Raji (cell line): ENCODE measurements around the gene RHEB.

Experiments used
- POLR2A ChIP-seq: IDR thresholded peaks from 2 replicates; pipeline ENCODE4 v1.6.1; 2011; ENCODE audit warnings: low read depth, low read length, control low read depth; ENCODE audit not compliant: insufficient read depth

Gene RHEB

GRCh38 chr7:151469281-151469680 lies 50.4 kb downstream of the RHEB start:
- no peak for TF ChIP-seq POLR2A

- no peak for TF ChIP-seq POLR2A
These were observed 51.3 kb downstream of the RHEB start for GRCh38 chr7:151468217-151469018.

- TF ChIP-seq POLR2A = no peak
These were observed 54.5 kb downstream of the RHEB start for GRCh38 chr7:151465169-151465568.

- TF ChIP-seq POLR2A = no peak
These were observed 57.4 kb downstream of the RHEB start for GRCh38 chr7:151462306-151462779.

- TF ChIP-seq POLR2A = no peak
These were observed 57.8 kb downstream of the RHEB start for GRCh38 chr7:151461942-151462230.

- no peak for TF ChIP-seq POLR2A
These were observed 58.4 kb downstream of the RHEB start for GRCh38 chr7:151461096-151461941.

GRCh38 chr7:151460474-151460855 lies 59.2 kb downstream of the RHEB start:
- no peak for TF ChIP-seq POLR2A

GRCh38 chr7:151459726-151460473 lies 59.8 kb downstream of the RHEB start:
- no peak for TF ChIP-seq POLR2A

- TF ChIP-seq POLR2A = no peak
These were observed 62.2 kb downstream of the RHEB start for GRCh38 chr7:151457534-151457933.

GRCh38 chr7:151456782-151457181 lies 62.9 kb downstream of the RHEB start:
- no peak for TF ChIP-seq POLR2A

GRCh38 chr7:151456276-151456675 lies 63.4 kb downstream of the RHEB start:
- TF ChIP-seq POLR2A = no peak

GRCh38 chr7:151455690-151456089 lies 64.0 kb downstream of the RHEB start:
- TF ChIP-seq POLR2A = no peak

GRCh38 chr7:151454932-151455530 lies 64.7 kb downstream of the RHEB start:
- TF ChIP-seq POLR2A = no peak

GRCh38 chr7:151454305-151454704 lies 65.4 kb downstream of the RHEB start:
- TF ChIP-seq POLR2A = no peak

- no peak for TF ChIP-seq POLR2A
These were observed 66.3 kb downstream of the RHEB start for GRCh38 chr7:151453326-151453791.
